Measurements from ENCODE around the gene SMIM9. TPM values are rescaled to one million over a fixed set of nuclear protein-coding genes. Genes with fewer than 3 reads are reported as not detected.
A peak's percentile ranks its signal among the peaks of the same experiment; 100 is the strongest.

SMIM9 gene
- total and polyA plus RNA-seq, 9 of the 15 experiments (the other 6 are each of a cell fraction or from before 2014, with no cell fraction given), result 0.08 TPM; not detected in 8

GRCh38 chrX:154836163-154836562, 1.7 kb upstream of the SMIM9 start (continued):
- TF ChIP-seq ZNF592 (IDR thresholded peaks at IDR 0.05) (0 out of 2 replicates have a peak, but pooled peaks have one; percentile 28), BDP1 (IDR thresholded peaks at IDR 0.05; ENCODE audit: insufficient read depth, insufficient read length) (no peak), CBFA2T3 (IDR thresholded peaks at IDR 0.05) (peak; percentile 60; the same call in 1 of the 2 replicates), CSDE1 (IDR thresholded peaks at IDR 0.05) (no peak), ZNF444 (CRISPR knock-in tag; IDR thresholded peaks at IDR 0.05) (no peak), THRAP3 (IDR thresholded peaks at IDR 0.05; ENCODE audit: borderline replicate concordance) (no peak), XRCC5 (IDR thresholded peaks at IDR 0.05; ENCODE audit: low read depth, low read length) (no peak), EP400 (IDR thresholded peaks at IDR 0.05) (0 out of 2 replicates have a peak, but pooled peaks have one; percentile 14), ARID3A (IDR thresholded peaks at IDR 0.05; ENCODE audit: borderline replicate concordance, low read depth, low read length) (no peak), PRDM10 (IDR thresholded peaks at IDR 0.05; ENCODE audit: partially characterized antibody) (peak; percentile 54)

All from K562 (cell line).